Neural cell (in vitro differentiated cells): ENCODE data around the gene IRF2BP2. TPM values are rescaled to one million over a fixed set of nuclear protein-coding genes. Genes with fewer than 3 reads are reported as not detected.

Experiments
- H2AFZ ChIP-seq: fragments of 200-600, 300-800 bp; sonication (generic), shearing (Covaris generic); 2 replicates; pipeline ENCODE4 v1.6.0; 2014; ENCODE audit warnings: low read depth, mild to moderate bottlenecking, antibody characterized with exemption, low read length, moderate library complexity
- H3F3A ChIP-seq: fragments of 200-600 bp; shearing (Covaris generic); 2 replicates; pipeline ENCODE4 v1.6.1; 2016; ENCODE audit warnings: mild to moderate bottlenecking, moderate library complexity, mixed read lengths, antibody characterized with exemption, low read length; ENCODE audit not compliant: insufficient read depth, poor library complexity, severe bottlenecking
- H3K27ac ChIP-seq: fragments of 200-600, 300-800 bp; sonication (generic), shearing (Covaris generic); 2 replicates; pipeline ENCODE4 v1.5.1; 2014; ENCODE audit warnings: mild to moderate bottlenecking, low read length, moderate library complexity
- H3K27me3 ChIP-seq: fragments of 300-800, 200-600 bp; sonication (generic), shearing (Covaris generic); 2 replicates; pipeline ENCODE4 v1.6.0; 2014; ENCODE audit warnings: mild to moderate bottlenecking, low read depth, low read length, moderate library complexity; ENCODE audit not compliant: insufficient read depth
- H3K36me3 ChIP-seq: fragments of 300-800, 200-600 bp; sonication (generic), shearing (Covaris generic); 2 replicates; pipeline ENCODE4 v1.5.1; 2014; ENCODE audit warnings: mild to moderate bottlenecking, antibody characterized with exemption, low read length, moderate library complexity; ENCODE audit not compliant: insufficient read depth
- H3K4me2 ChIP-seq: fragments of 300-800, 200-600 bp; sonication (generic), shearing (Covaris generic); 2 replicates; pipeline ENCODE4 v1.6.0; 2014; ENCODE audit warnings: mild to moderate bottlenecking, low read length
- H3K4me3 ChIP-seq: fragments of 300-800, 200-600 bp; sonication (generic), shearing (Covaris generic); 2 replicates; pipeline ENCODE4 v1.5.1; 2014; ENCODE audit warnings: mild to moderate bottlenecking, low read length, moderate library complexity
- H3K79me2 ChIP-seq: fragments of 200-600 bp; shearing (Covaris generic); replicated peaks from 2 replicates; pipeline ENCODE4 v1.6.0; 2014; ENCODE audit warnings: mild to moderate bottlenecking, low read length, moderate library complexity; ENCODE audit not compliant: insufficient read depth
- H3K9ac ChIP-seq: fragments of 300-800, 200-600 bp; sonication (generic), shearing (Covaris generic); 2 replicates; pipeline ENCODE4 v1.6.1; 2016; ENCODE audit warnings: mild to moderate bottlenecking, low read length, mixed read lengths
- H3K9me2 ChIP-seq: fragments of 200-600 bp; shearing (Covaris generic); 2 replicates; pipeline ENCODE4 v1.6.1; 2016; ENCODE audit warnings: mild to moderate bottlenecking, low read length, mixed read lengths; ENCODE audit not compliant: insufficient read depth
- H3K9me3 ChIP-seq: fragments of 200-600, 300-800 bp; sonication (generic), shearing (Covaris generic); 2 replicates; pipeline ENCODE4 v1.6.1; 2016; ENCODE audit warnings: mild to moderate bottlenecking, mixed run types, low read length, moderate library complexity, mixed read lengths
- H4K20me1 ChIP-seq: fragments of 200-600 bp; shearing (Covaris generic); 2 replicates; pipeline ENCODE4 v1.6.1; 2016; ENCODE audit warnings: mild to moderate bottlenecking, mixed run types; ENCODE audit not compliant: insufficient read depth
- EP300 ChIP-seq: fragments of 450-650 bp; conservative IDR thresholded peaks from 2 replicates; pipeline ENCODE4 v1.6.1; 2014; ENCODE audit warnings: antibody characterized with exemption, mild to moderate bottlenecking, moderate library complexity; ENCODE audit not compliant: poor library complexity, severe bottlenecking
- EZH2 ChIP-seq: fragments of 200-600, 300-800 bp; shearing (Covaris generic), sonication (generic); IDR thresholded peaks from 2 replicates; pipeline ENCODE4 v1.6.1; 2014; ENCODE audit warnings: antibody characterized with exemption, low read length, borderline replicate concordance, mild to moderate bottlenecking; ENCODE audit not compliant: insufficient read depth, poor library complexity, severe bottlenecking
- MXI1 ChIP-seq: fragments of 450-650 bp; conservative IDR thresholded peaks from 2 replicates; pipeline ENCODE4 v1.6.1; 2014; ENCODE audit warnings: antibody characterized with exemption, mild to moderate bottlenecking; ENCODE audit not compliant: poor library complexity, severe bottlenecking
- POLR2AphosphoS5 ChIP-seq: IDR thresholded peaks from 2 replicates; pipeline ENCODE4 v1.6.1; 2012
- RAD21 ChIP-seq: fragments of 450-650 bp; conservative IDR thresholded peaks from 2 replicates; pipeline ENCODE4 v1.6.1; 2014; ENCODE audit warnings: antibody characterized with exemption, mild to moderate bottlenecking, moderate library complexity
- SMC3 ChIP-seq: fragments of 450-650 bp; conservative IDR thresholded peaks from 2 replicates; pipeline ENCODE4 v1.6.1; 2014; ENCODE audit warnings: antibody characterized with exemption, mild to moderate bottlenecking, moderate library complexity; ENCODE audit not compliant: poor library complexity
- TAF1 ChIP-seq: IDR thresholded peaks from 2 replicates; pipeline ENCODE4 v1.6.1; 2012; ENCODE audit warnings: low read depth
- polyA plus RNA-seq: library from polyadenylated mRNA; depleted of rRNA; stranded (reverse); fragments of >200 nt; gene quantifications from 2 replicates; pipeline ENCODE4 v1.2.3, GENCODE V29; 2014
- TF ChIP-seq, protein P1 (sequence below): fragments of 450-650 bp; IDR thresholded peaks from 2 replicates; pipeline ENCODE4 v1.5.1; 2014; ENCODE audit warnings: antibody characterized with exemption, mild to moderate bottlenecking, moderate library complexity; ENCODE audit not compliant: poor library complexity, severe bottlenecking
- TF ChIP-seq, protein P2 (sequence below): IDR thresholded peaks from 2 replicates; pipeline ENCODE4 v1.6.1; 2012; ENCODE audit warnings: borderline replicate concordance

Gene IRF2BP2
- polyA plus RNA-seq, 1 donor from 2014 or later, result 56.9 TPM

DNA sequence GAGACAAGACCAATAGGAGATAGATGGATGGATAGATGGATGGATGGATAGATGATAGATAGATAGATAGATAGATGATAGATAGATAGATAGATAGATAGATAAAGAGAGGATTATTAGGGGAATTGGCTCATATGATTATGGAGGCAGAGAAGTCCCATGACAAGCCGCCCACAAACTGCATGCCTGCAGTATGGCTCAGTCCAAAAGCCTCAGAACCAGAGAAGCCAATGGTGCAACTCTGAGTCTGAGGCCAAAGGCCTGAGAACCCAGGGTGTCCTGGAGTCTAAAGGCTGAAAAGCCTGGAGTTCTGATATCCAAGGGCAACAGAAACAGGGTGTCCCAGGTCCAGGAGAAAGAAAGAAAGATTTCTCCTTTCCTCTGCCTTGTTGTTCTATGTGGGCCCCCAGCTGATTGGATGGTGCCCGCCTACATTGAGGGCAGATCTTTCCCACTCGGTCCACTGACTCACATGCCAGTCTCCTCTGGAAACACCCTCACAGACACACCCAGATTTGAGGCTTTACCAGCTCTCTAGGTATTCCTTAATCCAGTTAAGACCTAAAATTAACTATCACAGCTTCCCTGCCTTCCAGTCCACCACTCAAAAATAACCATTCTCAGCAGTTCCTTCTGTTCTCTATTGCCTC lies 39.6 kb upstream of the IRF2BP2 start:
- H3K4me3 ChIP-seq, result no peak overlapping the region
- no peak overlapping the region for H2AFZ ChIP-seq
- no peaks in the 10 kb centered on the region for H3K79me2 ChIP-seq
- no peaks in the 10 kb centered on the region for H3K27me3 ChIP-seq
- no peaks in the 10 kb centered on the region for H3K36me3 ChIP-seq
- H4K20me1 ChIP-seq, result no peaks in the 10 kb centered on the region
- TF ChIP-seq TAF1 (no peak), EP300 (no peak), POLR2AphosphoS5 (no peak), RAD21 (no peak), SMC3 (no peak), MXI1 (no peak), EZH2 (no peak)
- TF ChIP-seq, protein P1, sequence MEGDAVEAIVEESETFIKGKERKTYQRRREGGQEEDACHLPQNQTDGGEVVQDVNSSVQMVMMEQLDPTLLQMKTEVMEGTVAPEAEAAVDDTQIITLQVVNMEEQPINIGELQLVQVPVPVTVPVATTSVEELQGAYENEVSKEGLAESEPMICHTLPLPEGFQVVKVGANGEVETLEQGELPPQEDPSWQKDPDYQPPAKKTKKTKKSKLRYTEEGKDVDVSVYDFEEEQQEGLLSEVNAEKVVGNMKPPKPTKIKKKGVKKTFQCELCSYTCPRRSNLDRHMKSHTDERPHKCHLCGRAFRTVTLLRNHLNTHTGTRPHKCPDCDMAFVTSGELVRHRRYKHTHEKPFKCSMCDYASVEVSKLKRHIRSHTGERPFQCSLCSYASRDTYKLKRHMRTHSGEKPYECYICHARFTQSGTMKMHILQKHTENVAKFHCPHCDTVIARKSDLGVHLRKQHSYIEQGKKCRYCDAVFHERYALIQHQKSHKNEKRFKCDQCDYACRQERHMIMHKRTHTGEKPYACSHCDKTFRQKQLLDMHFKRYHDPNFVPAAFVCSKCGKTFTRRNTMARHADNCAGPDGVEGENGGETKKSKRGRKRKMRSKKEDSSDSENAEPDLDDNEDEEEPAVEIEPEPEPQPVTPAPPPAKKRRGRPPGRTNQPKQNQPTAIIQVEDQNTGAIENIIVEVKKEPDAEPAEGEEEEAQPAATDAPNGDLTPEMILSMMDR, result no peak
- TF ChIP-seq, protein P2, sequence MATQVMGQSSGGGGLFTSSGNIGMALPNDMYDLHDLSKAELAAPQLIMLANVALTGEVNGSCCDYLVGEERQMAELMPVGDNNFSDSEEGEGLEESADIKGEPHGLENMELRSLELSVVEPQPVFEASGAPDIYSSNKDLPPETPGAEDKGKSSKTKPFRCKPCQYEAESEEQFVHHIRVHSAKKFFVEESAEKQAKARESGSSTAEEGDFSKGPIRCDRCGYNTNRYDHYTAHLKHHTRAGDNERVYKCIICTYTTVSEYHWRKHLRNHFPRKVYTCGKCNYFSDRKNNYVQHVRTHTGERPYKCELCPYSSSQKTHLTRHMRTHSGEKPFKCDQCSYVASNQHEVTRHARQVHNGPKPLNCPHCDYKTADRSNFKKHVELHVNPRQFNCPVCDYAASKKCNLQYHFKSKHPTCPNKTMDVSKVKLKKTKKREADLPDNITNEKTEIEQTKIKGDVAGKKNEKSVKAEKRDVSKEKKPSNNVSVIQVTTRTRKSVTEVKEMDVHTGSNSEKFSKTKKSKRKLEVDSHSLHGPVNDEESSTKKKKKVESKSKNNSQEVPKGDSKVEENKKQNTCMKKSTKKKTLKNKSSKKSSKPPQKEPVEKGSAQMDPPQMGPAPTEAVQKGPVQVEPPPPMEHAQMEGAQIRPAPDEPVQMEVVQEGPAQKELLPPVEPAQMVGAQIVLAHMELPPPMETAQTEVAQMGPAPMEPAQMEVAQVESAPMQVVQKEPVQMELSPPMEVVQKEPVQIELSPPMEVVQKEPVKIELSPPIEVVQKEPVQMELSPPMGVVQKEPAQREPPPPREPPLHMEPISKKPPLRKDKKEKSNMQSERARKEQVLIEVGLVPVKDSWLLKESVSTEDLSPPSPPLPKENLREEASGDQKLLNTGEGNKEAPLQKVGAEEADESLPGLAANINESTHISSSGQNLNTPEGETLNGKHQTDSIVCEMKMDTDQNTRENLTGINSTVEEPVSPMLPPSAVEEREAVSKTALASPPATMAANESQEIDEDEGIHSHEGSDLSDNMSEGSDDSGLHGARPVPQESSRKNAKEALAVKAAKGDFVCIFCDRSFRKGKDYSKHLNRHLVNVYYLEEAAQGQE, result no peak
- no peak overlapping the region for H3K9ac ChIP-seq
- no peaks in the 10 kb centered on the region for H3K9me3 ChIP-seq
- H3K27ac ChIP-seq, result no peak overlapping the region
- H3K9me2 ChIP-seq, result no peaks in the 10 kb centered on the region
- H3F3A ChIP-seq, result no peaks in the 10 kb centered on the region
- no peak overlapping the region for H3K4me2 ChIP-seq

DNA sequence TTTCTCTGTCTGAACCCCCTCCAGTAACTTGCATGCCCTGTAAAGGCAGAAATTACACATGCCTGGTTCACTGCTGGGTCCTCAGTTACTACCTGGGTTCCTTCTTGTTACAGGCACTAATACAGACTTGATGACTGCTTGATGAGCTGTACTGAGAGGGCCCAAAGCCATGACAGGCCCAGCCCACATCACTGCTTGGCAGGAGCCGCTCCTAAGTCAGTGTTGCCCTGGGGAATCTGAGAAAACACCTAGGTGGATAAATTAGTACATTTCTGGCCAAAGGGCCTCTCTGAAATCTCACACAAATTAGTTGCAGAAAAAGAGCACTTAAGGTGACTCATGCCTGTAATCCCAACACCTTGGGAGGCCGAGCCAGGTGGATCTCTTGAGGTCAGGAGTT lies 37.8 kb upstream of the IRF2BP2 start:
- Histone ChIP-seq H3K9me3 (no peaks in the 10 kb centered on the region), H3K9me2 (no peaks in the 10 kb centered on the region), H3K4me2 (no peak overlapping the region), H3K79me2 (no peaks in the 10 kb centered on the region), H3K27ac (no peak overlapping the region), H3K27me3 (no peaks in the 10 kb centered on the region), H4K20me1 (no peaks in the 10 kb centered on the region), H2AFZ (no peak overlapping the region), H3K9ac (no peak overlapping the region), H3K36me3 (no peaks in the 10 kb centered on the region), H3K4me3 (no peak overlapping the region), H3F3A (no peaks in the 10 kb centered on the region)
- TF ChIP-seq TAF1, result no peak
- TF ChIP-seq, protein P1, result no peak
- TF ChIP-seq EP300, result no peak
- TF ChIP-seq EZH2, result no peak
- TF ChIP-seq SMC3, result no peak
- TF ChIP-seq POLR2AphosphoS5, result no peak
- no peak for TF ChIP-seq MXI1
- TF ChIP-seq, protein P2, result no peak
- TF ChIP-seq RAD21, result no peak
